RCC 7860 (cell line): ENCODE data around the gene RAPGEF4.
A peak's percentile ranks its signal among the peaks of the same experiment; 100 is the strongest.

ENCODE experiments used
- DNase-seq: peaks from one replicate; pipeline ENCODE4 v3.0.0-alpha.2; 2015; ENCODE audit warnings: low spot score
- FAIRE-seq: peaks from 2 replicates; lab custom pipeline; 2012; peaks lifted over from hg19 to GRCh38; lab: Jason Lieb, UNC

Gene RAPGEF4

DNA sequence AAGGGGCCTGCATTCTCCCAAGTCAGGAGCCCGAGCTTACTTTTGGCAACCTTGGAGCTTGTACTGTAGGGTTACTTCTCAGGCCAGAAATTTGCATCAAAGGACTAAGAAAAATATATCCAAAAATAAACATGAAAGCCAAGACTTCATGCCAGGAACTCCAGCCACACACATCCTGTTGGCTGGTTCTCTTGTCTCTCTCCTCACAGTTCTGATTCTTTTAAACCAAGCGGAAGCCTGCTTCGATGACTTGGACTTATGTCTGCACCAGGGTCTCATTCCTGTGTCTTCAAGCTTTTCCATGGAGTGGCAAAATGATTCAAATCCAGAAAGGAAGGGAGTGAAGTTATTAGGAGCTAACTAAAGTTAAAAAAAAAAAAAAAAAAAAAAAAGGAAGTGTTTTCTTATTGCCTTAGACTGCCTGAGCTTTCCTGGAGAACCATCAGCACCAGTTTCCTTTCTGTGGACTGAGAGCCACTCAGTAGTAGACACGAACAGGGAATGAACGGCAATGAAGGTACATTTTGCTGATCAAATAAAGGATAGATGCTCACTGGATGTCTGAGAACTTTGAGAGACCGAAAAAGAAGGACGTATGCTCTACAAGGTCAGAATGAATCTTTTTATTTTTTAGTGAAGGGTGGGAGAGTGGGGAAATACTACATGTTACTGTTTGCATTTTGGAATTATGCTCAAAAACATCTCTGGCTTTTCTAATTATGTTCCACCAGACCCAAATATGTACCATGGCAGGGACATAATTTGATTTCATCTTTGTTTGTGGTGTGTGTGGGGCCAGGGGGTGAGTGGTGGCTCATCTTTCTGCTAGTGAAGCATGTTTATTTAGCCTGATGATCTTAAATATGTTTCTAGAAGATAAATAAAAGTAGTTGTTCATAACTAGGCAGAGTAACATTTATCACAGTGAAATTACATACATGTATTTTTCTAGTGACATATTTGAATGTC, 86.0 kb downstream of the RAPGEF4 start:
- DNase-seq: no peak
- FAIRE-seq: no peak

DNA sequence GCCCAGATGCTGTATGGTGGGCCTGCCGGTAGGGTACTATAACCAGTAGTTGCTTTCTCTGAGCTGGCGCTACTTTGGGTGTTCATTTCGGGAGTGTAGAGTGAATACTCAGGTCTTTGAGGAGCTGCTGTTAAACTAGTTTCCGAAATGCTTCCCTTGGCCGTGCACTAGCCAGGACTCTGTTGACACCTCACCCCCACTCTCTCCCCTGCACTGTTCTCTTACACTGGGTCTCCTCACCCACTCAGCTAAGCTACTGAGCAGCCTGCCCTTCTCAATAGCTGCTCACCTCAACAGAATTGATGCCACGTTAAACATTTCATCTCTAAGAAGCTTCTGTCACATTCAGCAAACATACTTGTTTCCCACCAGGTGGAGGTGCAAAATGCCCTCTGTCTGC, 86.9 kb downstream of the RAPGEF4 start:
- no peak for DNase-seq
- no peak for FAIRE-seq

DNA sequence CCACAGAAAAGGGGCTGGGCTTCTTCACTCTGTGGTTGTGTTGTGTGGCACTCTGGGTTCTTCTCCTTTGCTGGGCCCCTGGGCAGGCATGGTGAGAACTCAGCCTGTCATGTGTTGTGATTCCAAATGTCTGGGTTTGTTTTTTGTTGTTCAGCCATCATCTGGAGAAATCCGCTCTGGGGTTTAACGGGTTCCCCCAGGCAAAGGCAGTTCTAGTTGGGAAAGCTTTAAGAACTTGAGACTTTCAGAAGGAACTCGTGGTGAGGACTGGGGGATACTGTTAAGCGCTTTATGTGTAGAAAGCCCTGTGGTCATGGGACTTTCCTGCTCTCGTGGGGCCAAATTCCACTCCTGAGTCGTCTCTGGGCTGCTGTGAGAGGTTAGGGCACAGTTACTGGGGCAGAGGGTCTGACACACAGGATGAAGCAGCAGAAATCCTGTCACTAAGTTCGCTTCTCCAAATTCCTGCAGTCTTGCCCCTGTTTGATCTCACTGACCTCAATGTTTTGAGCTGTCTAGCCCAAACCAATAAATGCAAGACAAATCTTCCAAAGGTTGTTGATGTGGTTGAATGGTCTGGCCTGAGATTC, 87.7 kb downstream of the RAPGEF4 start:
- DNase-seq (no peak), FAIRE-seq (no peak)

DNA sequence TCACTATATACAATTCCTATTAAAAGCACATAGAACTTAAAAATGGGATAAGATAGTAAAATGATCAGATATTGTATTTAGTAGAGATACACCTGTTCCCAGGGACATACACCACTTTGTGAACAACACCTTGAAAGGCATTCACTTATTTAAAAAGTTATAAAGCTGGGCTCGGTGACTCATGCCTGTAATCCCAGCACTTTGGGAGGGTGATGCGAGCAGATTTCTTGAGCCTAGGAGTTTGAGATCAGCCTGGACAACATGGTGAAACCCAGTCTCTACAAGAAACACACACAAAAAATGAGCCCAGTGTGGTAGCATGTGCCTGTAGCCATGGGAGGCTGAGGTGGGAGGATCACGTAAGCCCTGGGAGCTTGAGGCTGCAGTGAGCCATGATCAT, 90.9 kb downstream of the RAPGEF4 start:
- FAIRE-seq (no peak), DNase-seq (no peak)

DNA sequence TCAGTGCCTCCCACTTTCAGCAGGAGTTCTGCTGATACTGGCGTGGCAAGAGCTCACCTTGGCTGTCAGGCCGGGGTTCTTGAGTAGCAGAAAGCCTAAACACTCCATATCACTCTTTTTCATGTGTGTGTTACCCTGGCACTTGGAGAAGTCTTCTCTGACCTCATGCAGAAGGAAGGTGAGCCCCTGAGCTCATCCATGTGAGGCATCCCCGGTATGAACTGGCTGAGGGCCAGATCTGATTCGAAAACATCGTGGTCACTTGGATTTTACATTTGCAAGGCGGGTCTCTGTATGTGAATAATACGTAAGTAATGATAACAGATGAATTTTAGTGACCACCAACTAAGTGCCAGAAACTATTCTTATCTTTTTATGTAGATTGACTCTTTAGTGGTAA, 93.6 kb downstream of the RAPGEF4 start:
- FAIRE-seq (no peak), DNase-seq (peak; percentile 60)

DNA sequence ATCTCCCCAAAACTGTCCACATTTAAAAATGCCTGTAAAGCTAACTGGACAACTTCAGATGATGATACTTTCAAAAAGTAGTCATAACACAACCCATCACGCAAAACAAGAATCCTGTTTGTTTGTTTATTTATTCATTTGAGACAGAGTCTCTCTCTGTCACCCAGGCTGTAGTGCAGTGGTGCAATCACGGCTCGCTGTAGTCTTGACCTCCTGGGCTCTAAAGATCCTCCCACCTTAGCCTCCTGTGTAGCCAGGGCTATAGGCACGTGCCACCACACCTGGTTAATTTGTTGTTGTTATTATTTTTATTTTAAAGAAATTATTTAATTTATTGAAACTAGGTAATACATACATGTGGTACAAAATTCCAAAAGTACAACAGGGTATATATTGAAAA, 94.8 kb downstream of the RAPGEF4 start:
- FAIRE-seq: no peak
- DNase-seq: no peak

DNA sequence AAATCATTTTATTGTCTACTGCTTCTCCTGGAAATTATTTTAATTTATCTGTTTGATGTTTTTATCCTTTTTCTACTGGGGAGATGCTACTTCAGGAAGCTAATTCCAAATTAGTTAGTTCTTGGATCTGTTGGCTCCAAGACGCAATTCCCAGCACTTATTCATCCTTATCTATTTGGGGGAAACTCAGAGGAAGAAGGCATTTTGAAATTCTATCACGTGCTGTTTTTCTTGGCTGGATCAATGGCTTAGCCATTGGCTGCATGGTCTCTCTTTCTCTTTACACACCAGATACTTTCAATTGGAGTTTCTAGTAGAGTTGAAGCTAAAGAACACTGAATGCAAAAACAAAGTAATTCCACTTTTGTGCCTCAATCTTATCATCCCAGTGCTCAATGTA, 98.3 kb downstream of the RAPGEF4 start:
- DNase-seq (no peak), FAIRE-seq (no peak)

DNA sequence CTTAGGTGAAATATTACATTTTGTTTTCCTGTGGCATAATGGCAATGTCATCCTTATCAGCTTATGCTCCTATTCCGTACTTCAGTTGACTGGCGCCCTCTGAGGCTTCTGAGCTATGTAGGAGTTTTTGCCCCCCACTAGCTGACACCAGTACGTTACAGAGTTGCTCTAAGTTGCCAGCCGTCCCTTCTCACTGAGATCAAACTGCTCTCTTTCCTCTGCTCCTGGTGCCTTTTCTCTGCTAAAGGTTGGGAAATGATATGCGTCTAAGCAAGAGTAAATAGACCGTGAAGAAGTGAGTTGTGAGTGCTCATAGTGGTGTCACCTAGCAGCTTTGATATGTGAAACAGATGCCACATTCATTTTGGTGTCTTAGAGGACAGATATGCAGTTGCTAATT, 99.2 kb downstream of the RAPGEF4 start:
- FAIRE-seq (no peak), DNase-seq (no peak)

DNA sequence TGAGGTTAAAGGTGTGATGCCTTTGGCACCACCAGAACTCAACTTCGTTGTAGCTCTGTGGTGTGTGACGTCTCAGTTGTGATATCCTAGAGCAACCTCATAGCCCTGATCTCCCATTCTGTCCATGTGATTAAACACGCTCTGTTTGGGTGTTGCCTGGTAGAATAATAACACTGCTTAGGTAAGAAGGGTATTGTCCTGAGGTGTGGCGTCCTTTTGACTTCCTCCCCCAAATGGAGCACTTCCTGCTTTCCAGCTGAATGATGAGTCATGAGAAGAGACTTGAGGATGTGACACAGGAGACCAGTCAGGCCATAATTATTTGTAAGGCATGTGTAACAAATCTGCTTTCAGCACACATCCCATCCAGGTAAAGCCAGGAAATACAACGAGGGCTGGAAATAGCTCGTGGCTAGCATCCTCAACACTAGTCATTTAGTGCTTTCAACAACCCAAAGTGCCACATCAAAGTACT, 100.7 kb downstream of the RAPGEF4 start:
- FAIRE-seq (no peak), DNase-seq (peak; percentile 83)

DNA sequence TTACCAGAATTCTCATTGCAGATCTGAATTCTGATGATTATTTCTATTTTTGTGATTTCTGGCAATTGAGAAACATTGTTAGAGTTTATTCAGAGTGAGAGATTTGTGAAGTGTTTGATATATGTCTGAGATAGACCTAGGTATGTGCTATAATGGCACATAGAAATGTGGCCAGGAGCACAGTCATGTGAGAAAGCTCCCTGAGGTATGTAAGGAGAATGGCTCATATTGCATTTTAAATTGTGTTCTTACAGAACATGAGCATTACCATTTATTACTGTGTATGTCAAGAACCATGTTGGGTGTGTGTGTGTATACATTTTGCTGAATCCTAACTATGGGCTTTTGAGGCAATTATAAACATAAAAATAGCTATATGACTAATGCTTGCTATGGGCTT, 101.2 kb downstream of the RAPGEF4 start:
- no peak for FAIRE-seq
- DNase-seq: no peak

DNA sequence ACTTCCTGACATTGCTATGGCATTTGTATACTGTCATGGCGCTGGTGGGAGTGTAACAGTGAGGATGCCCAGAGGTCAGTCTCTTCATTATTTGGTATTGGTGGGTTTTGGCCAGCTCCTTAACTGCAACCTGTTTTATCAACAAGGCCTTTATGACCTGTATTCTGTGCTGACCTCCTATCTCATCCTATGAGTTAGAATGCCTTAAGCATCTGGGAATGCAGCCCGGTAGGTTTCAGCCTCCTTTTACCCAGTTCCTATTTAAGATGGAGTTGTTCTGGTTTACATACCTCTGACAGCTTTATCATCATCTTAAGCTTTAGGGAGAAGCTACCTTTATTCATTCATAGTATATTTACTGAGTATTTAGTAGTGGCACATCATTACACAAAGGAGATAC, 103.8 kb downstream of the RAPGEF4 start:
- DNase-seq (no peak), FAIRE-seq (no peak)

DNA sequence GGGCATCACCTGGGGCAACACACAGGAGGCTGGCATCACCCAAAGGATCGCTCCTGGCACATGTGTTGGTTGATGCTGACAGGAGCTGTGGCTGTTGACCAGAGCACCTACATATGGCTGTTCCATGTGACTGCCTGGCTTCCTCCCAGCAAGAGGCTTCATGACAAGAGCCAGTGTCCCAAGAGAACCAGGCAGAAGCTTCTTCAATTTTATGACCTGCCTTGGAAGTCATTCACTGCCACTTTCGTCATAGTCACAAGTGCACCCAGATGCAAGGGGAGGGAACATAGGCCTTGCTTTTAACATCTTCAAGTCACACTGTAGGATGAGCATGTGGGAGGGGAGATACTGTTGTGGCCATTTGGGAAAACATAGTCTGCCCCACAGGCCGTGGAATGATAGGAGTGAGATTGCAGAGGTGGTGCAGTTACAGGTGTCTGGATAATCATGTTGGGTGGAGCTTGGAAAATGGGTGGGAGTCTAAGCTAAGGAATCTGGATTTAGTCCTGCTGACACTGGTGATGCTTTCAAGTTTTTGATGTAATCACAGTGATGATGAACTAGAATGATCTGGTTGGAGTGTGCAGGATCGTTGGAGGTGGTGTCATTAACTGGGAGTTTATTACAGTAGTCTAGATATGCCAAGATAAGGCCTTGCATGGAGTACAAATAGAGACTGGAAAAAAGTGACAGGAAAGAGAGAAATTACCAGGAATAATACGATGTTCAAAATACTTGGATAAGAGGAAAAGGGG, 107.0 kb downstream of the RAPGEF4 start:
- FAIRE-seq: no peak

DNA sequence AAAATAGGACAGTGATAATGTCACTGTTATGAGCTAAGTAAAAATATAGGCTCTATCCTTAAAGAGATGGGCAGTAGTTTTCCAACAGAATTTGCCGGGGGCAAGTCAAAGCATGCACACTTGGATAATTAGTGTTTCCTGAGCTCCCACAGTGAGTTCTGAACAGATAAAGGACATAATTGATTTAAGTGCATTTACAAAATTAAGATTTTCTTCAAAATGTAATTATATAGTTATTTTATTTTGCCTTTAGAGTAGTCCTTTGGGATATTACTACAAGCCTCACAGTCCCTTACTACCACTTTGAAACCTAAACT, 107.6 kb downstream of the RAPGEF4 start:
- FAIRE-seq (no peak), DNase-seq (no peak)

More for the DNA sequence above, 107.0 kb downstream of the RAPGEF4 start:
- no peak for DNase-seq

DNA sequence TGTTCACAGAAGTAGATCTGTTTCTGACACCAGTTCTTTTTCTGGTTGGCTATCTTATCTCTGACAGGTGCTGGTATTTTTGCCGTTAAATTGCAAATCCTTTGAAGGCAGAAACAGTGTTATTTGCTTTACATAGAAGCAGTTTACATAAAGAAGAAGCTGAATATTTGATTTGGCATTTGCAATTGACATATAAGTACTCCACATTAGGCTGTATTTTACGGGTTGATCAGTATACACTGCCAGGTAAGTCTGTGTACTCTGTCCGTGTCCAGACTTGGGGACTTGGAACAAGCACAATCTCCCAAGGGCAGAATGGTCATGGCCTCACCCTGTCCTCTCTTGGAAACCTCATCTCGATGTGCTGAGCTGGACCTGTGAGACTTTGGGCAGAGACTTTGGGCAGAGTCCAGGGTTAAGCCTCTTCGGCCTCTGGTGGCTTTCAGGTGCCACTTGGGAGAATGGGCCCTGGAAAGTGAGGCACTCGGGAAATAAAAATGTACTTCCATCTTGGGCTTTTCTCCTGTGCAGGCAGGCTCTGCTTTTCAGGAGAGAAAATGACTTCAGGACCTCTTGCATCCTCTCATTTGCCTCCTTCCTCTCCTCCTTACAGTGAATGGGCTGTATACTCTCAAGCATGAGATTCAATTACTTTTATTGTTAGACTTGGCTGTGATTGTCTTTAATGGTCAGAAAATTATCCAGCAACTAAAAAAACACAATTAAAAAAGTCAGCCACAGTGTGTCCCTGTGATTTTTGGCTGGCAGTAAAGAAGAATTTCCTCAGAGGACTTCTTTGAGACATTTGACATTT, 108.5 kb downstream of the RAPGEF4 start:
- DNase-seq (no peak), FAIRE-seq (no peak)

DNA sequence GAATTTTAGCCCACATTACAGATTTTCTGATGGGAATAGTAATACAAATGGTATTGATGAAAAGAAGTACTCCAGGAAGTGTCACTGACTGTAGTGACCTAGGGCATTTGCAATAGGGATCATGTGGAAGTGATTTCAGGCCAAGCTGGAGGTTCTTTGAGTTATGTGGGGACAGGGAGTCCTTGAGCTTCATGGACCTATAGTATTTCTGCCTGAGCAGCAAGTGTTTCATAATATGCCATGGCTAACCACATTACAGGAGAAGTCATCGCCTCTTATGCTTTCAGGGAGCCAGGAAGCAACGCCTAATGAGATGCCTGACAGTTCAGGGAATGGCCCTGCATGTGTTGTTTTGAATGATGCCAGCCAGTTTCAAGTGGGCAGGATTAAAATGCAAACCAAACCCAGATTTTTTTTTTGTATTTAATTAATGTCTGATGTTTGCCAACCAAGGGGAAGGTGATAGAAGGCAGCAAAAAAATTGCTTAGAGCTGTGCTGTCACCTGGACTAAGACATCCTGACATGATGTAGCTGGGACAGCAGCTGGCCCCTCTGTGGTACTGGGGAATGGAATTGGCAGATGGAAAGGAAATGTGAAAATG, 109.5 kb downstream of the RAPGEF4 start:
- no peak for DNase-seq
- no peak for FAIRE-seq

DNA sequence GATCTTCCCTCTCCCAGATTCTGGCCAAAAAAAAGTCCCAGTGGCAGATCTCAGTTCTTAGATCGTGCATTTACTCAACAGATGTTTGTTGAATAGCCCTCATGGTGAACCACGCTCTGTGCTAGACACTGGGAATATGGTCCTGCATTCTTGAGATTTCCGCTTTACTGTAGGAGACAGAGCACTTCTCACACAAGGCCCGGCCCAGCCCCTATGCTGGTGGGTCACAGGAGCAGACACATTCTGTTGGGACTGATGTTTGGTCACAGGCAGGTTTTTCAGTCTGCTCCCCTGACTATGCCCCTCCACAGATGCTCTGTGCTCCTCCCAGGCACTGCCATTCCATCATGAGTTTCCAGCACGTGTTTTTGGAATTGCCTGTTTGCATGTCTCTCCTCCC, 110.9 kb downstream of the RAPGEF4 start:
- DNase-seq: no peak
- FAIRE-seq: no peak

DNA sequence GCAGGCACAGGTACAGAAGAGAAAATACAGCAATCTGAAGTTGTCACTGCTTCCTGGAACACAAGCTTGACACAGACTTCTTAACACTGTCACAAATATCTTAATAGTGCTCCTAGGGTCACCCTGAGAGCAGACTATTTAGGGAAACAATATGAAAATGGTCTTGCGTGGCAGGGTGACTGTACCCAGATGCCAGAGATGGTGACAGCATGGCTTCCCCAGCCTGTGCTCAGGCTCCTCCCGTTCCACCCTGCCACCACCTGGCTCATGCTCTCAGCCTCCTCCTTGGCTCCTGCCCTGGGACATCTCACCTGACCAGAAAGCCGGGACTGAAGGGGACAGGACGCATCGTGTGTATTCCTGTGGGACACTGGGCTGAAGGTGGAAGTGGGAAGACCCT, 111.5 kb downstream of the RAPGEF4 start:
- FAIRE-seq (no peak), DNase-seq (no peak)

DNA sequence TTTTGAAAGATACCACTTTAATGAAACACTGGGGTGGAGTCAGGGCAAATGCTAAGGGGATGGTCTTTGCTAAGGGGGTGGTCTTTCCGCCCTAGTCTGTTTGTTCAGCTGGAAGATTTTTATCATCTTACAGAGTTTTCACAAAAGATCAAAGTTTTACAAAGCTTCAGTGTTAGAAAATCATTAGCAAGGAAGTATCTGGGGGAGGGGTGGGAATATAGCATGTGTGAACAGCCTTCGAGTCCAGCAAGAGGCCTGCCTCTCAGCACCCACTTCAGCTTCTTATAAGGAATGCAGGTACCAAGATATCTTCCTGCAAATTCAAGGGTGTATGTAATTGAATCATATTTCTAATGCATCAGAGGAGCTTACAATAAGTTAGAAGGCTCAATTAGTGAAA, 112.9 kb downstream of the RAPGEF4 start:
- FAIRE-seq (no peak), DNase-seq (no peak)

DNA sequence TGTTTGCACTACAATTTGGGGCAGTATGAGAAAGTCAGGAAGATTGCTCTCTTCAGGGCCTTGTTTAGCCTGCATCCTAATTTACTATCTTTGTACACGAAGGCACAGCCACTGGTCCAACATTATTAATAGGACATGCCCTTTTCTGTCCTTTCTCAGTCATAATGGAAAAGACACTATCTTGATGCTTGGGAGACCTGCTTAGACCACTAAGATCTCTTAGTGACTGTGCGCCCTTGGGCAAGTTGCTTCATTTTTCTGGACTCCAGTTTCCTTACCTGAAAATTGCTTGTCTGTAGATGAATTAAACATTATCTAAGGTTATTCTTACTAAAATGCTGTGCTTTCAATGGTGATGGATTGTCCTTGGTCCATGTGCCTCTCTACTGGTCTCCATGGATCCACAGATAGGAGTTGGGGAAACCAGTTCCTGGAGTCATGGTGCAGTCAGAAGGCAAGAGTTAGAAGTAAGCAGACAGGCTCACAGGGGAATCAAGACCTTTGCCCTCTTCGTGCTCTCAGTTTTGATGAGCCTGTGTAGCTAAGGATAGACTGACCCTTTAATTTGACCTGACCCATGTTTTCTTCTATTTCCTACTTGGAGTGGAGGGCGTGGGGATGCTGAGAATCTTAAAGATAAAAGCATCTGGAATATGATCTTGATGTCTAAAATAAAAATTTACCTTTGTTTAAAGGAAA, 114.0 kb downstream of the RAPGEF4 start:
- DNase-seq (no peak), FAIRE-seq (no peak)

DNA sequence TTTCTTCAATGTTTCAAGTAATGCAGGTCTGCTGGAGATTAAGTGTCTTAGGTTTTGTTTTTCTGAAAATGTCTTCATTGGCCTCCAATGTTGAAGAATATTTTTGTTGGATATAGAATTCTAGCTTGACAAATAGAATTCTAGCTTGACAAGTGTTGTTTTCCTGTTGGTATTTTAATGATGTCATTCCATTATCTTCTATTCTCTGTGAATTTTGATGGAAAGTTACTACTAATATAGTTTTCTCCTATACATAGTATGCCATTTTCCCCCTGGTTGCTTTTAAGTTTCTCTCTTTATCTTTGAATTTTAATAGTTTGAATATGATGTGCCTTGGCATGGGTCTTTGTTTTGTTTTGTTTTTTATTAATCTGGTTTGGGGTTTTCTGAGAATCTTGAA, 119.9 kb downstream of the RAPGEF4 start:
- FAIRE-seq (no peak), DNase-seq (no peak)
